OCI-LY1 (cell line): ENCODE data around the gene ZBTB7C.

Source experiments
- CTCF ChIP-seq: fragments of 200-600 bp; sonication (generic), shearing (Covaris generic); IDR thresholded peaks from 2 replicates; pipeline ENCODE4 v1.5.1; 2017; ENCODE audit warnings: mild to moderate bottlenecking, antibody characterized with exemption, low read length, moderate library complexity, mixed read lengths
- EZH2 ChIP-seq: fragments of 200-600 bp; sonication (generic), shearing (Covaris generic); IDR thresholded peaks from 2 replicates; pipeline ENCODE4 v1.8.0; 2017; ENCODE audit warnings: borderline replicate concordance, mixed run types, mild to moderate bottlenecking, antibody characterized with exemption, low read length, moderate library complexity, mixed read lengths

- TF ChIP-seq CTCF = no peak
- no peak for TF ChIP-seq EZH2
These were observed 246.0 kb downstream of the ZBTB7C start for GRCh38 chr18:48162956-48163737.
